ENCODE results near the gene RNF130. TPM values are rescaled to one million over a fixed set of nuclear protein-coding genes. Genes with fewer than 3 reads are reported as not detected.

RNF130 gene
- total and polyA plus RNA-seq, 2 of the 13 experiments (the other 11 are each of a cell fraction or from before 2014, with no cell fraction given), result 28.2 to 28.3 TPM

GRCh38 chr5:180071531-180072255 is at the start of gene RNF130 (continued):
- peak; percentile 98 for TF ChIP-seq REXO4 (CRISPR knock-in tag; IDR thresholded peaks at IDR 0.05; ENCODE audit: borderline replicate concordance)
- TF ChIP-seq SRY (CRISPR knock-in tag; IDR thresholded peaks at IDR 0.05), result peak; percentile 100
- 0 out of 2 replicates have a peak, but pooled peaks have one; percentile 53 for TF ChIP-seq ZBTB25 (CRISPR knock-in tag; IDR thresholded peaks at IDR 0.05)
- no peak for TF ChIP-seq STAT6 (CRISPR knock-in tag; IDR thresholded peaks at IDR 0.05; ENCODE audit: borderline replicate concordance)
- no peak for TF ChIP-seq RNF219 (CRISPR knock-in tag; IDR thresholded peaks at IDR 0.05)
- no peak for TF ChIP-seq HNRNPH1 (optimal IDR thresholded peaks at IDR 0.05; ENCODE audit: low read depth, low read length)
- TF ChIP-seq ZFP36L2 (CRISPR knock-in tag; IDR thresholded peaks at IDR 0.05), result 0 out of 2 replicates have a peak, but pooled peaks have one; percentile 87
- TF ChIP-seq ZSCAN22 (CRISPR knock-in tag; IDR thresholded peaks at IDR 0.05), result peak; percentile 62; the same call in 1 of the 2 replicates
- peak; percentile 91 for TF ChIP-seq SMAD3 (CRISPR knock-in tag; IDR thresholded peaks at IDR 0.05)
- TF ChIP-seq ZSCAN9 (CRISPR knock-in tag; IDR thresholded peaks at IDR 0.05; ENCODE audit: borderline replicate concordance), result peak; percentile 97; the same call in 1 of the 2 replicates
- no peak for TF ChIP-seq ZNF644 (CRISPR knock-in tag; IDR thresholded peaks at IDR 0.05; ENCODE audit: low read depth)
- 0 out of 2 replicates have a peak, but pooled peaks have one; percentile 13 for TF ChIP-seq PRDM10 (CRISPR knock-in tag; IDR thresholded peaks at IDR 0.05; ENCODE audit: low read depth)
- peak; percentile 97 for TF ChIP-seq ZBTB43 (CRISPR knock-in tag; conservative IDR thresholded peaks at IDR 0.05)
- peak; percentile 93 for TF ChIP-seq HOXA9 (CRISPR knock-in tag; IDR thresholded peaks at IDR 0.05; ENCODE audit: borderline replicate concordance)
- peak; percentile 33; the same call in 1 of the 3 replicates for TF ChIP-seq MXI1 (IDR thresholded peaks at IDR 0.05; ENCODE audit: borderline replicate concordance, low read depth, low read length)
- TF ChIP-seq ZBTB26 (CRISPR knock-in tag; IDR thresholded peaks at IDR 0.05; ENCODE audit: borderline replicate concordance), result peak; percentile 91
